HG02885 (cell line): ENCODE results near the gene PHACTR2.
"Not testable (repeated sequence)": the region's sequence is repeated elsewhere in the genome, so short reads cannot be mapped to it uniquely, and the experiment has no call there.

Experiments used
- ATAC-seq: cut with Tn5 transposase; IDR thresholded peaks from one replicate; pipeline ENCODE4 v1.9.1; 2021; ENCODE audit warnings: mild to moderate bottlenecking; ENCODE audit not compliant: unreplicated experiment, poor library complexity

PHACTR2 gene

DNA sequence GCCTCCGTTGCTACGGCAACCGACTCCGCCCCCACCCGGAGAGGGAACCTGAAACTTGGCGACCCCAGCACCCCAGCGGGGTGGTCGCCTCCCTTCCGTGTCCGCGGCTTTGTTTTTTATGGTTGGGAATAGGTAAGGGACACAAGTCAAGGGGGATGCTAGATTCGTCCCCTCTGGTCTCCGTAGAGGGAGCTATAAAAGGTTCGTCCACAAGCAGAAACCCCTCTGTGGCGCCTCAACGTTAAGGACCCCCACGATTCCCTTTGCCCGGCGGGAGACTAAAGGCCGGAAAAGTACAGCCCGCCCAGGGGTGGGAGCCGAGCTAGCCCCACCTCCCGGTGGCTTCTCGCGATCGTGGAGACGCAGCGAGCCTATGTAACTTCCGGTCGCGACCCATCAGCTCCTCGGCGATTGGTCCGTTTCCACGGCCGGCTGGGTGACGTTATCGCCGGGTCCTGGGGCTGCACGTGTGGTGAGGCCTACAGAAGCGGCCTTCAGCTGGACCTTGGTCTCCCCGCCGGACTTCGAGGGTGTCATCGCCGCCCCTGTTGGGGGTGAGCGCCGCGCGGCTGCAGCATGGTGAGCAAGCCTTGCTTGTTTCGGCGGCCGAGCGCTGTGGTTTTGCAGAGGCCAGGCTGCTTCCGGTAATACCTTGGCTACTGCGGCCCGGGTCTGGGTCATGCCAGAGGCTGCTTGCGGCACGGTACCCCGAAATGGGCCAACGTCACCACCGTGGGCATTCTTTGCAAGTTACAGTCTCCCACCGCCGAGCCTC lies 165.3 kb downstream of the PHACTR2 start, which contains the start of gene LTV1:
LTV1 (plus strand) TSS at position 437 of the 775 bp plus-strand sequence; CDS start at position 577, 140 bp downstream.
- peak; percentile 100 for ATAC-seq

DNA sequence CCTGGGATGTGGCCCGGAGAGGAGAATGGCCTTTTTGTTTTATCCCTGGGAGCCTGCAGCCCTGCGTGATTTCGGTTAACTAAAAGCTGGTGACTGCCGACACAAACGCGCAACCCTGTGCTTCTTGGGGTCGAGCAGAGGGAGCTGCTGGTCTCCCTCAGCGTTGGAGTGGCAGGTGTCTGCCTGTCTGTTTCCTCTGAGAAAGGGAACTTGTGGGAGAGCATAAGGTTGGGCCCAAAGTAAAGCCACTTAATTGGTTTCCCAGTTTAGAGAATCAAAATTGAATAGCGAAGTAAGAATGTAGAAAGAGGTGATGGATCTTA lies 165.9 kb downstream of the PHACTR2 start:
- ATAC-seq, result peak; percentile 8

DNA sequence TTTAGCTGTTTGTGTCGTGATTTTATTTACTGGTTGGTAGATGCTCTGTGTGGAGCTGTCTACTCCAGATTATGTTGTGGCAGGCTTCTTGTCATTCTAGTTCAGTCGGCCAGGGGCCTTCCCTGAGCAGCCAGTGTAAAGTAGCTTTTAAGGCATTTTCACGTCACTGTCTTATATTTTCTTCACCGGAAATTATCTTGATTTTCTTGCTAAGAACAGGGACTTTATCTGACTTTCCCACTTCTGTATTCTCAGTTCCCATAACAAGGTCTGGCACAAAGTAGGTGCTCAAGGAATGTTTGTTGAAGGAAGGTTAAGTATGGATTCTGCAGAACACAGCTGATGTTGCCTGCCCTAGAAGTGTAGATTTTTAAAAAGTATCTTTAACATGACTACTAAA lies 166.2 kb downstream of the PHACTR2 start:
- ATAC-seq, result no peak

DNA sequence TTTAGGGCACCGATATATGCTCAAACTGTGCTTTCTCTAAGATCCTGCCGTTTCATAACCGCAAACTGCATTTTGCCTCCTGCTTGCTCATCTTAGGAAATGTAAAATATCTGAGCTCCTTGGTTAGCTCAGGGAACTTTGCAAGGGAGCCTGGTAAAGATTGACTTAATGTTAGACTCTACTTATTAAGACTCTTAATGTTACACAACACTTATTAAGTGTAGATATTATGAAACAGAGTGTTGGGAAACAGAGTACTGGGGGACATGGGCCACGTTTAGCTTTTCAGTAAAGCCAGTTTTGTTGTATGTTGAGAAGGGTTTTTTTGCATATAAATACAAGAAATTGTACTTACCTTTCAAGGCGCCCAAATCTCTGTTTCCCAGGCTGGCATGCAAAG lies 167.3 kb downstream of the PHACTR2 start:
- no peak for ATAC-seq

DNA sequence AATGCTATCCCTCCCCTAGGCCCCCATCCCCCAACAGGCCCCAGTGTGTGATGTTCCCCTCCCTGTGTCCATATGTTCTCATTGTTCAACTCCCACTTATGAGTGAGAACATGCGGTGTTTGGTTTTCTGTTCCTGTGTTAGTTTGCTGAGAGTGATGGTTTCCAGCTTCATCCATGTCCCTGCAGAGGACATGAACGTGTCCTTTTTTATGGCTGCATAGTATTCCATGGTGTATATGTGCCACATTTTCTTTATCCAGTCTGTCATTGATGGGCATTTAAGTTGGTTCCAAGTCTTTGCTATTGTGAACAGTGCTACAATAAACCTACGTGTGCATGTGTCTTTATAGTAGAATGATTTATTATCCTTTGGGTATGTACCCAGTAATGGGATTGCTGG lies 173.9 kb downstream of the PHACTR2 start:
- not testable (repeated sequence) for ATAC-seq

DNA sequence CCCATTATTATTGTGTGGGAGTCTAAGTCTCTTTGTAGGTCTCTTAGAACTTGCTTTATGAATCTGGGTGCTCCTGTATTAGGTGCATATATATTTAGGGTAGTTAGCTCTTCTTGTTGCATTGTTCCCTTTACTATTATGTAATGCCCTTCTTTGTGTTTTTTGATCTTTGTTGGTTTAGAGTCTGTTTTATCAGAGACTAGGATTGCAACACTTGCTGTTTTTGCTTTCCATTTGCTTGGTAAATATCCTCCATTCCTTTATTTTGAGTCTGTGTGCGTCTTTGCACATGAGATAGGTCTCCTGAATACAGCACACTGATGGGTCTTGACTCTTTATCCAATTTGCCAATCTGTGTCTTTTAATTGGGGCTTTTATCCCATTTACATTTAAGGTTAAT lies 177.3 kb downstream of the PHACTR2 start:
- ATAC-seq, result not testable (repeated sequence)

DNA sequence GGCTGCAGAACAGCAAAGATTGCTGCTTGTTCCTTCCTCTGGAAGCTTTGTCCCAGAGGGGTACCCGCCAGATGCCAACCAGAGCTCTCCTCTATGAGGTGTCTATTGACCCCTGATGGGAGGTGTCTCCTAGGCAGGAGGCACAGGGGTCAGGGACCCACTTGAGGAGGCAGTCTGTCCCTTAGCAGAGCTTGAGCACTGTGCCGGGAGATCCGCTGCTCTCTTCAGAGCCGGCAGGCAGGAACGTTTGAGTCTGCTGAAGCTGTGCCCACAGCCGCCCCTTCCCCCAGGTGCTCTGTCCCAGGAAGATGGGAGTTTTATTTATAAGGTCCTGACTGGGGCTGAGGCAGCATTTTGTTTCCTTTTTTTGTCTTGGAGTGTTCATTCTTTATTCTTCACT lies 179.0 kb downstream of the PHACTR2 start:
- not testable (repeated sequence) for ATAC-seq

DNA sequence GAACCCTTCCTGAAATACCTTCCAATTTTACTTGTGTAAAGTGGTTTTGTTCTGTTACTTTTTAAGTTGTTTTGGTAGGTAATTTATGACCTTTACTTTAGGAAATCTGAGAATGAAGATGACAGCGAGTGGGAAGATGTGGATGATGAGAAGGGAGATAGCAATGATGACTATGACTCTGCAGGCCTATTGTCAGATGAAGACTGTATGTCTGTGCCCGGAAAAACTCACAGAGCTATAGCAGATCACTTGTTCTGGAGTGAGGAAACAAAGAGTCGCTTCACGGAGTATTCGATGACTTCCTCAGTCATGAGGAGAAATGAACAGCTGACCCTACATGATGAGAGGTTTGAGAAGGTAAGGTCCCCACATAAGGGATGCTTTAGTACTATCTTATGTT lies 179.9 kb downstream of the PHACTR2 start:
- no peak for ATAC-seq

DNA sequence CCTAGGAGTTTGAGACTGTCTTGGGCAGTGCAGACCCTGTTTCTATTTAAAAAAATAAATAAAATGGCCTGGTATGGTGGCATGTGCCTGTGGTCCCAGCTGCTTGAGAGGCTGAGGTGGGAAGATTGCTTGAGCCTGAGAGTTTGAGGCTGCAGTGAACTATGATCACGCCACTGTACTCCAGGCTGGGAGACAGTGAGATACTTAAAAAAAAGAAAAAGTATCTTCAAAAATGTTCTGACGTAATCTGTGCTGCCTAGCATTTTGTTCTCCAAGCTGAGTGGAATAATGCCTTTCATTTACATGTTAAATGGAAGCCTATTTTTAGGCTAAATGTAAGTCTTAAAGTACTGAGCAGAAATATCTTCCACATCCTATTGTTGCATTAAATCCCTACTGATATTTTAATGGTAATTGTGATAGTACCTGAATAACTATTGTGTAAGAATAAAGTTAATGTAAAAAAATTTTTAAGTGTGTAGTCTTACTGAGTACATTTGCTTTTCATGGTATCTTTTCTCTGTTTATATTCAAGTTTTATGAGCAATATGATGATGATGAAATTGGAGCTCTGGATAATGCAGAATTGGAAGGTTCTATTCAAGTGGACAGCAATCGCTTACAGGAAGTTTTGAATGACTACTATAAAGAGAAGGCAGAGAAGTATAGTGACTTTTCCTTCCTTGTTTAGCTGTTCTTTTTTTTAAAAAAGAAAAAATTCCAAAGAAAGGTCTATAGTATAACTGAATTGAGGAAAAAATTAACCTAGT lies 182.3 kb downstream of the PHACTR2 start:
- no peak for ATAC-seq

DNA sequence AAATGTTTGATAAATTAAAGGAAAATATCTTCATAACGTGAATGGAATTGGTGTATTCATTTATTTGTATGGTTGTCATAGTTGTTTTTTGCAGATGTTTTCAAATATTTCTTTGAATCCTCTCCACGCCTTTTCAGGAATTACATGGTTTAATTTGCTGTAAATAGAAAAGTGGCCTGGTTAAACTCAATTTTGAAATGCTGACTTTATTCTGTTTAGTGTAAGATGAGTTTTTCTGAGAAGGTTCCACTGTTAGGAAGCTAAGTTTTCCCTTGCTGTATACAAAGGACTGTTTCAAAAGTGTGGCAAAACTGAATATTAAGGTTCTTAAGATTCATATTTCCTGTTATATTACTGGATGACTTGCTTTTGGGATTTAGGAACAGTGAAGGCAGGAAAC lies 186.0 kb downstream of the PHACTR2 start:
- no peak for ATAC-seq

DNA sequence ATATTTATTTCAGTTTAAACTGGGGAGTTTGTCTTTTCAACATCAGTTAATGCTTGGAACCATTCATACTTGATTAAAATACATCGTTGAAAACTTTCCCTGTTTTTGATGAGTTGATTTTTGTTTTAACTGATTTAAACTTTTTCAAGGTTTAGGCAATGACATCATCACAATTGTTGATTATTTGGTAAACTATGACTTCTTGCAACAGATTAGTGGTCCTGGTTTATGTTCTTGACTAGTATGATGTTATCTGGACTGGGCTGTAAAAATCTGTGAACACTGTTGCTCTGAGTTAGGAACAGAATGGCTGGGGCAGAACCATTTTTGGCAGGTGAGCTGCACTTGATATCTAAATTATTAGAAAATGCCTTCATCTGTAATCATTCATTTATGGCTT lies 186.5 kb downstream of the PHACTR2 start, which contains the start of gene ZC2HC1B:
ZC2HC1B (plus strand) TSS at position 241 of the 400 bp plus-strand sequence; CDS start at position 307, 66 bp downstream.
- no peak for ATAC-seq

DNA sequence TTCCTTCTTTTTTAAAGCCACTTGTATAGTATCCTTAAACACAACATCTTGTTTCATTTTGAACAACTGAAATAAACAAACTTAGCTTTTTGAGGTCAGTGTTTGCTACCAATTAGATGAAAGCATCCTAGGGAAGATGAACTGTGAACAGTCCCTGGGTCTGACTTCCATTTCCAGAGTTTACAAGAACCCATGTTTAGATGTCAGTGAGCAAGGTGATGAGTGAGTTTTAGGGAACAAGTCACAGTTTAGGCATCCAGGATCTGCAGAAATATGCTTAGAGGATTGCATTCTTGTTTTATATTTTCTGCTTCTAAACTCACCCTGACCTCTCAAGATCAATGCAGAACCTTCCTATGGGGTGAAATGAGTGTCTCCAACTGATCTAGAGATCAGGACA lies 189.5 kb downstream of the PHACTR2 start:
- no peak for ATAC-seq

DNA sequence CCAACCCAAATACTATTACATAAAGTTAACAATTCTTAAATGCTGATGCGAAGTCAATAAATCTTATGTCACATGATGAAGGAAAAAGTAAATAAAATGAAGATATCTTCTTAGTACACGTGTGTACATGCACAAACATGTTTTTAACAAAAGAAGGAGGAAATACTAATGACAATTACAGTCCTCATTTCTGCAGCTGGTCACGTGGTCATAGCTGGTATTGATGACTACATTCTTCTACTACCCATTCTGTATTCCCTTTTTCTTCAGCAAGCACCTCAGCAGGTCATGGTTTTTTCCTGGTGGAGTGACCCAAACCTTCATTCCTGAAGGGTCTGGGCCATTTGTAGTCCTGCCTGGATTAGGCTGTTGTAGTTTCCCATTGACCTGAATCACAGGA lies 191.0 kb downstream of the PHACTR2 start:
- ATAC-seq, result not testable (repeated sequence)

DNA sequence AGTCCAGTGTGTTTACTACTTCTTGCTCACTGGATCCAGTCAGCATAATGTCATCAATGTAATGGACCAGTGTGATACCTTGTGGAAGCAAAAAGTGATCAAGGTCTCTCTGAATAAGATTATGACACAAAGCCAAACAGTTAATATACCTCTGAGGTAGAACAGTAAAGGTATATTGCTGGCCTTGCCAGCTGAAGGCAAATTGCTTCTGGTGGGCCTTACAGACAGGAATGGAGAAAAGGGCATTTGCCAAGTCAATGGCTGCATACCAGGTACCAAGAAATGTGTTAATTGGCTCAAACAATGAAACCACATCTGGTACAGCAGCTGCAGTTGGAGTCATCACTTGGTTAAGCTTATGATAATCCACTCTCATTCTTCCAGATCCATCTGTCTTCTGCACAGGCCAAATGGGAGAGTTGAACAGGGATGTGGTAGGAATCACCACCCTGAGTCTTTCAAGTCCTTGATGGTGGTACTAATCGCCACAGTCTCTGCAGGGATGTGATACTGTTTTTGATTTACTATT lies 193.5 kb downstream of the PHACTR2 start:
- not testable (repeated sequence) for ATAC-seq

DNA sequence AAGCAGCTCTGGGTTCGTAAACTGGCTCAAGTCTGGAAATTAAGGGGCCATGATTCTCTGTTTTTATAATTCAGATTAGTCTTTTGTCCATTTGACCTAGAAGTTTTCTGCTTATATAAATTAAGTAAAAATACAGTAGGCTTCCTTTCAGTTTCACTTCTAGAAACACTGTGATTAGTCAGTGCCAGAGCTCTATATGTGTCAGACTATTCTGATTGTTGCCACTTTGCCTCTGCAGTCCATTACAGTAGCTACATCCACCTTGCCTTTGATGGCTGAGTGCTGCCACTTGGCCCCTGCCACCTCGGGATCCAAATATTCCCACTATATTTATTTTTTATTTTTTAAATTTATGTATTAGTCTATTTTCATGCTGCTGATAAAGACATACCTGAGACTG lies 194.4 kb downstream of the PHACTR2 start:
- ATAC-seq, result peak; percentile 97

DNA sequence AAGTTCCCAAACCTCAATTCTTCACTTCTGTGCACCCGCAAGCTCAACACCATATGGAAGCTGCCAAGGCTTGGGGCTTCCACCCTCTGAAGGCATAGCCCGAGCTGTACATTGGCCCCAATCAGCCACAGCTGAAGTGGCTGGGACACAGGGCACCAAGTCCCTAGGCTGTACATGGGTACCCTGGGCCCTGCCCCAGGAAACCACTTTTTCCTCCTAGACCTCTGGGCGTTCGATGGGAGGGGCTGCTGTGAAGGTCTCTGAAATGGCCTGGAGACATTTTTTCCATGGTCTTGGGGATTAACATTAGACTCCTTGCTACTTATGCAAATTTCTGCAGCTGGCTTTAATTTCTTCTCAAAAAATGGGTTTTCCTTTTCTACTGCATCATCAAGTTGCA lies 195.8 kb downstream of the PHACTR2 start:
- not testable (repeated sequence) for ATAC-seq

DNA sequence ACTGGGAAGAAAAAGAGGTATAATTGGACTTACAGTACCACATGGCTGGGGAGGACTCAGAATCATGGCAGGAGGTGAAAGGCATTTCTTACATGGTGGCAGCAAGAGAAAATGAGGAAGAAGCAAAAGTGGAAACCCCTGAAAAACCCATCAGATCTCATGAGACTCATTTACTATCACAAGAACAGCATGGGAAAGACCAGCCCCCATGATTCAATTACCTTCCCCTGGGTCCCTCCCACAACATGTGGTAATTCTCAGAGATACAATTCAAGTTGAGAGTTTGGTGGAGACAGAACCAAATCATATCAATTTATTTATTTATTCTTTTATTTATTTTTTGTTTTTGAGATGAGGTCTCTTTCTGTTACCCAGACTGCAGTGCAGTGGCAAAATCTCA lies 196.7 kb downstream of the PHACTR2 start:
- ATAC-seq, result not testable (repeated sequence)

DNA sequence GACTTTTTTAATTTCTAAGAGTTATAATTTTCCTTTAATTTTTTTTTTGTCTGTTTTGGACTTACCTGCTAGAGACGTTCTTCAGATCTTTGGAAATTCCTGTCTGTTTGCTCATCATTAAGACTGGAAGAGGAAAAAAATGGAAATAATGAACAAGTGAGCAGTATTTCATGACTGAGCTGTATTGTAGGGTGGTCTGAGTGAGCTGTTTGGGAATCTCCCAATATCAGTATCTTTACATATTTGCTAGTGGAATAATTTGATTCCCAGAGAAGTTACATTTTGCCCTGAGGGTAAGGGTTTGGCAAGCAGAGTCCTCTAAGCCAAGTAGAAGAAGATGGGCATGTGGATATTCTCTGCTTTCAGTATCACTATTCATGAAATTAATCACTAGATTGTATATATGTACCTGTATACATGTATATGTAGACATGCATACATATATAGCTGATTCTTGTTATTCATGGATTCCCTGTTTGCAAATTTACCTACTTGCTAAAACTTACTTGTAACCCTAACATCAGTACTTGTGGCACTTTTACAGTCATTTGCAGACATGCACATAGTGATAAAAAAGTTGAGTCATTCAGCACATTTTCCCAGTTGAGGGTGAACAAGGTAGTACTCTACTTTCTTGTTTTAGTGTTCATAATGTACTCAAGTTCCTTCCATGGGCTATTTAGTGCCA lies 200.0 kb downstream of the PHACTR2 start:
- no peak for ATAC-seq

DNA sequence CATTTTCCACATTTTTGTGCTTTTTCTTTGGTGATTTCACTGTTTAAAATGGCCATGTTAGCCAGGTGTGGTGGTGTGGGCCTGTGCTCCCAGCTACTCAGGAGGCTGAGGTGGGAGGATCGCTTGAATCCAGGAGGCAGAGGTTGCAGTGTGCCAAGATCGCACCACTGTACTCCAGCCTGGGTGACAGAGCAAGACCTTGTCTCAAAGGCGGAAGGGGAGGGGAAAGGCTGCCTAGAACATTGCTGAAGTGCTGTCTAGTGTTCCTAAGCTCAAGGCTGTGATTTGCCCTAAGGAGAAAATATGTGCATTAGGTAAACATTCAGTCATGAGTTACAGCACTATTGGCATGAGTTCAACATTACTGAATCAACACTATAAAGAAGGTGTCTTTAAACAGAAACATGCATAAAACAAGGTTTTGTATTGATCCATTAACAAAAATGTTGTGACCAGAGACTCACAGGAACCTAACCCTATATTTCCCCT lies 200.6 kb downstream of the PHACTR2 start:
- no peak for ATAC-seq

DNA sequence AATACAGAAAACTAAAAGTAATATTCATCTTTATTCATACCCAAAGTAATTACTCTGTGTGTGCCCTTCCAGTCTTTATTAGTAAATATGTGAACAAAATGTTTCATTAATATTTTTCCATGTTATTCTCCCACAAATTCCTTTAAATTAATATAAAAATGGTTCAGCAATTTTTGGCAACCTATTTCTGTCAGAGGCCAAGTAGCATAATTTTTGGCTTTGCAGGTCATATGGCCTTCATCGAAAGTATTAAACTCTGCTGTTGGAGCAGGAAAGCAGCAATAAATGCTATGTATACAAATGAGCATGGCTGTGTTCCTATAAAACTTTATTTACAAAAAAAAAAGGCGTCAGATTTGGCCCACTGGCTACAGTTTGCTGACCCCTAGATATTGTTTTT lies 202.6 kb downstream of the PHACTR2 start:
- no peak for ATAC-seq
